HG03469 (cell line): ENCODE data around the gene GZMM.

Experiments used
- ATAC-seq: cut with Tn5 transposase; IDR thresholded peaks from one replicate; pipeline ENCODE4 v1.9.1; 2021; ENCODE audit warnings: mild to moderate bottlenecking, moderate library complexity, moderate number of reproducible peaks; ENCODE audit not compliant: unreplicated experiment

The GZMM gene

DNA sequence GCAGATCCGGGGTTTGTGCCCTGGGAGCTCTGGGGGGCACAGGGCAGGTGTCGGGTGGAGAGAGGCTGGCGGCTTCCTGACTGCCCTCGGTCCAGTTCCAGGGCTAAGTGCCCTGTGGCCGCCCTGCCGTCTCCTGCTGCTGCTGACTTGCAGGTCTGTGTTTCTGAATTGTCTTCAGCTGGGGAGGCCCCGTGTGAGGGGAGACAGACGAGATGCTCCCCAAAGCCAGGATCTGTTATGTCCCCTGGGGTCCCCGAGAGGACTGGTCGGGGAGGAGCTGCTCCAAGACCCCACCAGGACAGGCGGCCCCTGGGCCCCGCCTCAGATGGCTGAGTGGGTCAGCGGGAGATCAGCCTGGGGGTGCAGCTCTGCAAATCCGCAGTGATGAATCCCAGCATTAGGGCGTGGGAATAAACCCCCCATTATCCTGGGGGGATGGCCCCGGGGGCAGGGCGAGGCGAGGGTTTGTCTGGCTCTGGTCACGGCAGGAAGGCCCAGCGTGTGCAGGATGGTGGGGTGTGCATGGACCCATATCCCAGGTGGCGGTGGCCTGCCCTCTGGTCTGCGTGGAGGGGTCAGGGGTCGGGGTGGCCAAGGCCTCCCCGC lies 50.5 kb downstream of the GZMM start:
- ATAC-seq: no peak

- no peak for ATAC-seq
Measured at GRCh38 chr19:595326-596262, 51.7 kb downstream of the GZMM start.

GRCh38 chr19:596263-596655 lies 52.4 kb downstream of the GZMM start:
- no peak for ATAC-seq

DNA sequence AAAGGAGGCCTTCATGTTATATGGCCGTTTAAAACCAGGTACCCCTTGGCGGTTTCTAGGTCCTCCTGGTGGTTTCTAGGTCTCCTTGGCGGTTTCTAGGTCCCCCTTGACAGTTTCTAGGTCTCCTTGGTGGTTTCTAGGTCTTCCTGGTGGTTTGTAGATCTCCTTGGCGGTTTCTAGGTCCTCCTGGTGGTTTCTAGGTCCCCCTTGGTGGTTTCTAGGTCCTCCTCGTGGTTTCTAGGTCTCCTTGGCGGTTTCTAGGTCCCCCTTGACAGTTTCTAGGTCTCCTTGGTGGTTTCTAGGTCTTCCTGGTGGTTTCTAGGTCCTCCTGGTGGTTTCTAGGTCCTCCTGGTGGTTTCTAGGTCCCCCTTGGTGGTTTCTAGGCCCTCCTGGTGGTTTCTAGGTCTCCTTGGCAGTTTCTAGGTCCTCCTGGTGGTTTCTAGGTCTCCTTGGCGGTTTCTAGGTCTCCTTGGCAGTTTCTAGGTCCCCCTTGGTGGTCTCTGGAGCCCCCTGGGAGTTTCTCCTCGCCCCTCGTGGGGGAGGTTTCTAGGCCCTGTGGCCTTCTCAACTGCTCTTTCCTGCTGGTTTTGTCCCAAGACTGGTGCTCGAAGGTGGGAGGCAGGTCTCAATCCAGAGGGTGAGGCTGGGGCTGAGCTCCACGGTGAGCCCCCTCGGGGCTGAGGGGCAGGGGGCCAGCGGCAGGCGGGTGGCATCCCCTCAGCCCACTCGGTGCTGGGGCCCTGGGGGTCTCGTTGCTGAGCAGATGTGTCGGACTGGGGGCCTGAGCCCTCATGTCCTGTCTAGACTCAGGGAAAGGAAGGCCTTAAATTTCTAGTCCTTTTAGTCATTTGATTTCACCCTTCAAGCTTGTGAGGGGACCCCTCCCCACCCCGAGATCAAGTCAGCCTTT lies 53.8 kb downstream of the GZMM start:
- no peak for ATAC-seq
